GM20431 (cell line): ENCODE data around the gene XIST.
"Not testable (repeated sequence)": the region's sequence is repeated elsewhere in the genome, so short reads cannot be mapped to it uniquely, and the experiment has no call there.

Experiments
- in situ Hi-C: fragments of 300-500 bp; cut with MseI, MboI; formaldehyde crosslinking; loops from one replicate; pipeline ENCODE4 v1.15.0; 2020; ENCODE audit warnings: low sequenced_read_pairs; ENCODE audit not compliant: unreplicated experiment

XIST gene

DNA sequence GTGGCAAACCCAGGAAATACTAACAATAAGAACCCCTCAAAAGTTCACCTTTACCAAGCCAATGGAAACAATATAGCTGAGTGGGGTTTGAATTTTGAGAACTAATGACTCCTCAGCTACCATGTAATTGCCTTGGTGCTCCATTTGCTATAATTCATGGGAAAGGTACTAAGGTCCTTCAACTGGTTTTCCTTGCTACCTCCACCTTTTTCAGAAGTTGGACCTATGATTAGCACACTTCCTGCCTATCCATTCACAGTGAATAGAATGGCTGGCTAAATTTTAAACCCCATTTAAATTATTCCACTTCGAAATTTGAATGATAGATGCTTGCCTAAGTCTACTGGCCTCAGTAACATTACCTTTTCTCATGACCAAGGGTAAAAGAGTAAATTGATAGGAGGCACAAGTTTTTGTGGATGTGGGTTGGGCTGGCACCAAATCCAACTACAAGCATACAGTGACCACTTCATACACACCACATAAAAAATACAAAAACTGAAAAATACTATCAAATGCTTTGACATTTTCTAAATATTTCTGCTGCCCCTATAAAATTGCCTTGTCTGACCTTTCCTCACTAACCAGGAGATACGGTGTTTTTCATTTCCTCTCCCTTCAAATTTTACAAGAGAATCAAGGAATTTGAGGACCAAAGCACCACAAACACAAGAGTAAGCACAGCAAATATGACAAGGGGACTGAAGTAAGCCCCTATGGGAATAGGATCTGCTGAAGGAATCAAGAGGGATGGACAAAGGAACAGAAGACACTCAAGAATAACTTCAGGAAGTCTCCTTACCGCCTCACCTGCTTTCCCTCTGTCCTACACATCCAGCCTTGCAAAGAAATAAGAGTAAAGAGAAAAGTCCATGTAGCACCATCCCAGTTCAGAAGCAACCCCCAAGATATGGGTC, 34.1 kb downstream of the XIST start:
- in situ Hi-C loops: no loop called here

GRCh38 chrX:73817393-73818199, 34.9 kb downstream of the XIST start:
- in situ Hi-C loops: no loop called here

DNA sequence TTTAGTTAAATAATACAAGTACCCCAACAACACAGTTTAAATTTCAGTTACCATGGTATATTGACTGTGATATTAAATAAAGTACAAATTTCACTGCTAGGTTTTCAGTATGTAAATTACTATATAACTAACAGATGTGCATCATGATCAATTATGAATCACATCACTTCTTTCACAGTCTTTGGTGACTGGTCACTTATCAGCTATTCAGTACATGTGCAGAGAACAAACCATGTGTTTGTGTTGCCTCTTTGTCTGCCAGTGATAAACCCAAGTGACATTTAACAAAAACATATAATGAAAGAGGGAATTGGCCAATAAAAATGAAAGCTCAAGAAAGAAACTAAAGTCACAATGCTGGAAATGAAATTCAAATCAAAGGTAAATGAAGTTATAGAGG, 40.3 kb downstream of the XIST start:
- in situ Hi-C loops: no loop called here

- in situ Hi-C loops: not testable (repeated sequence)
Observed at GRCh38 chrX:73804109-73804508, 48.4 kb downstream of the XIST start.

GRCh38 chrX:73799888-73800287, 52.6 kb downstream of the XIST start:
- in situ Hi-C loops: no loop called here

- in situ Hi-C loops: not testable (repeated sequence)
Observed at GRCh38 chrX:73792511-73792910, 60.0 kb downstream of the XIST start.

- in situ Hi-C loops: no loop called here
Observed at GRCh38 chrX:73785493-73785892, 67.0 kb downstream of the XIST start.
